ENCODE measurements around the gene ANKRD33B.
"Not testable (repeated sequence)": the region's sequence is repeated elsewhere in the genome, so short reads cannot be mapped to it uniquely, and the experiment has no call there.

Gene ANKRD33B

GRCh38 chr5:10563945-10564837, at the start of gene ANKRD33B:
TSS of gene ANKRD33B (plus strand) at chr5:10564070. CDS start at chr5:10564468, 398 bp downstream.
- DNase-seq (ENCODE audit: low read depth in 2 of 2, low spot score in 1 of 2) = peak; percentile 59 to 65

DNA sequence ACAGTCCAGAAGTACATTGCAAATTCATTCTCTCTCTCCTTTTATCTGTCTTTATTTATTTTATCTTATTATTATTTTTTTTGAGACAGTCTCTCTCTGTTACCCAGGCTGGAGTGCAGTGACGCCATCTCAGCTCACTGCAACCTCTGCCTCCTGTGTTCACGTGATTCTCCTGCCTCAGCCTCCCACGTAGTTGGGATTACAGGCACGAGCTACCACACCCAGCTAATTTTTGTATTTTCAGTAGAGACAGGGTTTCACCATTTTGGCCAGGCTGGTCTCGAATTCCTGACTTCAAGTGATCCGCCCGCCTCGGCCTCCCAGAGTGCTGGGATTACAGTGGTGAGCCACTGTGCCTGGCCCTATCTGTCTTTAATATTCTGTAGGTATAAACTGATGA, 49.3 kb upstream of the ANKRD33B start:
- DNase-seq (ENCODE audit: low read depth in 2 of 2, low spot score in 1 of 2) = not testable (repeated sequence)

GRCh38 chr5:10515492-10515891, 48.4 kb upstream of the ANKRD33B start:
- no peak for DNase-seq (ENCODE audit: low read depth in 2 of 2, low spot score in 1 of 2)

GRCh38 chr5:10518347-10518746, 45.5 kb upstream of the ANKRD33B start:
- no peak for DNase-seq (ENCODE audit: low read depth in 2 of 2, low spot score in 1 of 2)

- no peak for DNase-seq (ENCODE audit: low read depth in 2 of 2, low spot score in 1 of 2)
These were observed 44.1 kb upstream of the ANKRD33B start for GRCh38 chr5:10519729-10520128.

DNA sequence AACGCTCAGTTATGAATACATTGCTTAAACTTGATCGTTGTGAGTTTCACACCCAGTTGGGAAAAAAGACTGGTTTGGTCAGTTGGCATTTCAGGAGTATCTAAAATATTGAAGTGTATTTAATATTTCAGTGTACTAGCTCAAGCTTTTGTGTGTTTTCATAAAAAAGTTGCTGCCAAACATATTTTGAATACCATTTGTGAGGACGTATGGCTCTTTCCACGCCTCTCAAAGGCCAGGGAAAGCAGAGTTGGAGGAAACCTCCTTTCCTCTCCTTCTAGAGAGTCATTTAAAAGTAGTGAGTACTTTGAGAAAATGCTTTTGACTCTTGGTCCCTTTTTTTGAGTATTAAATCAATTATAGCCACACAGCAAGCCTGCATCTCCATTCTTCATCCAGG, 43.2 kb upstream of the ANKRD33B start:
- DNase-seq (ENCODE audit: low read depth in 2 of 2, low spot score in 1 of 2) = no peak

GRCh38 chr5:10521466-10522223, 42.2 kb upstream of the ANKRD33B start:
- DNase-seq (ENCODE audit: low read depth in 2 of 2, low spot score in 1 of 2) = no peak

- DNase-seq (ENCODE audit: low read depth in 2 of 2, low spot score in 1 of 2) = no peak
These were observed 41.7 kb upstream of the ANKRD33B start for GRCh38 chr5:10522224-10522611.

- no peak for DNase-seq (ENCODE audit: low read depth in 2 of 2, low spot score in 1 of 2)
These were observed 39.3 kb upstream of the ANKRD33B start for GRCh38 chr5:10524376-10525123.

DNA sequence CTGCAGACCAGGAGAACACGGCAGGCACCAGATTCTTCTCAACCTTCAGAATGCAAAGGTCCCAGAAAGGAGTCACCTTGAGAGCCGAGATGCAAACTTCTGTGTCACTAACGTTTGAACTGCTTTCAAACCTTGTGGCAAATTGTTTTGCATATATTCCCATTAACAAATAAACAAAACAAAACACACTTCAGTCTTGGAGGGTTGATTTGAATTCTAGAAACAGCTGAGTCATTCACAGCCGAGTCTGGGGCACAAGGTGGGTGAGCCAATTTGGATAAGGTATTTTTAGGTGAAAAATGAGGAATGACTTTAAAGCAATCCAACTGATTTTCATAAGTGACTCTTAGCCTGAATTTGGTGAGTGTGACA, 38.8 kb upstream of the ANKRD33B start:
- DNase-seq (ENCODE audit: low read depth in 2 of 2, low spot score in 1 of 2) = no peak

DNA sequence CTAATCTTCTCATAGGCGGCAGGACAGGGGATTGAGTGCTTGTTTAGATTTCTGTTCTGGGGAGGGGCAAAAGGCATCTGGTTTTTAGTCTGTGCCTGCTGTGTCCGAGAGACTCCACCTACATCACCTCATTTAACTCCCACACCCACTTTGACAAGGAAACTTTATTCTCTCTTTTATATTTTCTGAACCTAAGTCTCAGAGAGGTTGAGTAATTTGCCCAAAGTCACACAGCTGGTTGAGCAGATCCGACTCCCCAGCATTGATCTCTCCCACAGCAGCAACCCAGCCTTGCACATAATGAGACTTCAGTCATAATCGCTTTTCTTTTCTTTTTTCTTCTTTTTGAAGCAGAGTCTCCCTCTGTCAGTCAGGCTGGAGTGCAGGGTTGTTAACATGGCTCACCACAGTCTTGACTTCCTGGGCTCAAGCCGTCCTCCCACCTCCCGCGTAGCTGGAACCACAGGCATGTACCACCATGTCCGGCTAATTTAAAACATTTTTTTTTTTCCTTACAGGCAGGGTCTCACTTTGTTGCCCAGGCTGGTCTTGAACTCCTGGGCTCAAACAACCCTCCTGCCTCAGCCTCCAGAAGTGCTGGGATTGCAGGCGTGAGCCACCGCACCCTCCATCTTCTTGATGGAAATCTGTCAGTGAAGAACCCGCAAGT, 36.5 kb upstream of the ANKRD33B start:
- DNase-seq (ENCODE audit: low read depth in 2 of 2, low spot score in 1 of 2) = no peak

DNA sequence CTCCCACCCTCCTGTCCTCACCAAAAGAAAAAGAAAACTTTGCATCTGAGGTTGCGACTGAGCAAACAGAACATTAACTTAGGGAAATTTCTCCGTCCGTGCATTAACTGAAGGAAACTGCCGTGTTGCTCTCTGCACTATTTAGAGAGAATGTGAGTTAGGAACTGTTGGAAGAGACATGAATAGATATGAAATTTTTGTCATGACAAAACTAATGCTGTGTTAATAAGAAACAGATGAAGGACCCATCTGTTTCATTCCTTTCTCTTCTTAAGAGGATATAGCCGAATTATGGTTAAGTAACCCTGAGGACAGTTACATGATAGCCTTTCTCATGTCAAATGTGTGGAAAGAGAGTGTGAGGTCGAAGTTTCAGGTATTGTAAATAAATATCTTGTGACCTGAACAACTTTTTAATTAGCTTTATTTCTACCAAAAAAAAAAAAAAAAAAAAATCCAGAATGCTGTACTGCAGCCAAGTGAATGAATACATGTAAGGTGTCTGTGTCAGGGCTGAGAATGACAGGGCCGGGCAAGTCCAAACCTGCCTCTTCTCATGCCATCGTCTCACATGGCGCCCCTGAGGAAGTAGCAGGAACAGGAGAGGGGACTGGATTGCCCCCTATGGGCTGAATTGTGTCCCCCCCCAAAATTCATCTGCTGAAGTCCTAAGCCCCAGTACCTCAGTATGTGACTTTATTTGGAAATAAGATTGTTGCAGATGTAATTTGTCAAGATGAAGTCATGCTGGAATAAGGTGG, 35.6 kb upstream of the ANKRD33B start:
- DNase-seq (ENCODE audit: low read depth in 2 of 2, low spot score in 1 of 2) = no peak

DNA sequence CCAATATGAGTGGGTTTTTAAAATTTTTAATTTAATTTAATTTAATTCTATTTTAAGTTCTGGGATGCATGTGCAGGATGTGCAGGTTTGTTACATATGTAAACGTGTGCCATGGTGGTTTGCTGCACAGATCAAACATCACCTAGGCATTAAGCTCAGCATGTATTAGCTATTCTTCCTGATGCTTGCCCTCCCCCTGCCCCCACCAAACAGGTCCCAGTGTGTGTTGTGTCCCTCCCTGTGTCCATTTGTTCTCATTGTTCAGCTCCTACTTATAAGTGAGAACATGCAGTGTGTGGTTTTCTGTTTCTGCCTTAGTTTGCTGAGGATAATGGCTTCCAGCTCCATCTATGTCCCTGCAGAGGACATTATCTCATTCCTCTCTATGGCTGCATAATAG, 35.0 kb upstream of the ANKRD33B start:
- DNase-seq (ENCODE audit: low read depth in 2 of 2, low spot score in 1 of 2) = no peak

- DNase-seq (ENCODE audit: low read depth in 2 of 2, low spot score in 1 of 2) = no peak
These were observed 33.1 kb upstream of the ANKRD33B start for GRCh38 chr5:10530601-10531320.

- no peak for DNase-seq (ENCODE audit: low read depth in 2 of 2, low spot score in 1 of 2)
These were observed 31.4 kb upstream of the ANKRD33B start for GRCh38 chr5:10532421-10532820.

GRCh38 chr5:10533226-10533625, 30.6 kb upstream of the ANKRD33B start:
- DNase-seq (ENCODE audit: low read depth in 2 of 2, low spot score in 1 of 2) = no peak

DNA sequence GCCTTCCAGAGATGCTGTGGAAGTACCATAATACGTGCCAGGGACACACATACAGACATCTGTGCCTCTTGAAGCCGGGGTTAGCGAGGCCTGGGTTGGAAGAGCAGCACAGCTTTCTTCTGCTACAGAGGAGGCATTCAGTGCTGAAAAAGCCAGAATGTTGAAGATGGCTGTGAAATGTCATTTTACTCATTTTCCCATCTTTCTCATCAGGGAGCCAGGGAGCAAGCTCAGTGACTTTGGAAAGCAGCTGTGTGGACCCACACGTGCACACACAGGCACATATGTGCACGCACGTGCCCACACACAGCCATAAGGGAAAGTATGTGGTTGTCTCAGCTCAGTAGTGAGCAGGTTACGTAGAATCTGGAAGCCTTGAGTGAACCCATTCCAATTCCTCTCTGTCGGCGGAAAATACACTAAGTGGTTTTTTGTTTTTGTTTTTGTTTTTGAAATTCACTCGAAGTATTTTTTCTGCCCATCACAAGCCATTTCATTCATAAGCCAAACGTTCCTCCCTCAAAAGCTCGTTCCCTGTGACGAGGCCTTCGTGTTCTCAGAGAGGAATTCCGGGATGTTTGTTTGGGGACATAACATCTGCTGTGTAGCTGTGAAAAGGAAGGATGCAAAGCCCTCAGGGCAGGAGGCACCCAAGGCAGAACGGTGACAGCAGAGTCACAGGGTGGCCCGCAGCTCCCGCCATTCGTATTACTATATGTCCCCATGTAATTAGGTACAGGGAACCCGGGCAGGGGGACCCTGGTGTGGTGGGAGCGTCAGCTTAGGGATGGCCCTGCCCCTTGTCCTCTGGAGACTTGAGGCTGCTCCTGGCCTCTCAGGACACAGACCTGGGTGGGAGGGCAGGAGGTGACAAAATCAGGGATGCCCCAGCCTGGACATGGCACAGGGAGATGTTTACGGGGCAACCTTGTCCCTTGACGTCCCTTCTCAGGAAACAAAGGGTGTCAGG, 29.0 kb upstream of the ANKRD33B start:
- no peak for DNase-seq (ENCODE audit: low read depth in 2 of 2, low spot score in 1 of 2)

- DNase-seq (ENCODE audit: low read depth in 2 of 2, low spot score in 1 of 2) = no peak
These were observed 27.4 kb upstream of the ANKRD33B start for GRCh38 chr5:10536511-10536910.
